HG03342 (cell line): Measurements from ENCODE around the gene SCAANT1.

Experiments
- ATAC-seq: cut with Tn5 transposase; IDR thresholded peaks from one replicate; pipeline ENCODE4 v1.9.1; 2021; ENCODE audit warnings: mild to moderate bottlenecking, moderate library complexity; ENCODE audit not compliant: unreplicated experiment

The SCAANT1 gene

GRCh38 chr3:63905731-63906620 lies 6.2 kb downstream of the SCAANT1 start:
- no peak for ATAC-seq

- ATAC-seq, result no peak
These were observed 11.7 kb downstream of the SCAANT1 start for GRCh38 chr3:63900459-63900858.

DNA sequence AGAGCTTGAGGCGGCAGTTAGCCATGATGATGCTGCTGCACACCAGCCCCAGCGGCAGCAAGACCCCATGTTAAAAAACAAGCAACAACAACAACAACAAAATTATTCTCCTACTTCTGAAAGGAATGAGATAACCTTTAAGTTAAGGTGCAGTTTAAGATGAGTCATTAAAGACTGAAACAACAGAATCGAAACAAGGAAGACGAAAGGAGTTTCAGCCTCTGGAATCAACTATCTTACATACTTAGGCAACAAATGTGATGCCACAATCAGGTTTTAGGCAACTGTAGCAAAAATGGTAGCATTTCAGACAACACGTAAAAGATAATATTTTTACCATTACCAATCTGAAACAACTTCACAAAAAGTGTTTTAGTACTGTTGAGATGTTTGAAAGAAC lies 12.2 kb downstream of the SCAANT1 start:
- no peak for ATAC-seq

DNA sequence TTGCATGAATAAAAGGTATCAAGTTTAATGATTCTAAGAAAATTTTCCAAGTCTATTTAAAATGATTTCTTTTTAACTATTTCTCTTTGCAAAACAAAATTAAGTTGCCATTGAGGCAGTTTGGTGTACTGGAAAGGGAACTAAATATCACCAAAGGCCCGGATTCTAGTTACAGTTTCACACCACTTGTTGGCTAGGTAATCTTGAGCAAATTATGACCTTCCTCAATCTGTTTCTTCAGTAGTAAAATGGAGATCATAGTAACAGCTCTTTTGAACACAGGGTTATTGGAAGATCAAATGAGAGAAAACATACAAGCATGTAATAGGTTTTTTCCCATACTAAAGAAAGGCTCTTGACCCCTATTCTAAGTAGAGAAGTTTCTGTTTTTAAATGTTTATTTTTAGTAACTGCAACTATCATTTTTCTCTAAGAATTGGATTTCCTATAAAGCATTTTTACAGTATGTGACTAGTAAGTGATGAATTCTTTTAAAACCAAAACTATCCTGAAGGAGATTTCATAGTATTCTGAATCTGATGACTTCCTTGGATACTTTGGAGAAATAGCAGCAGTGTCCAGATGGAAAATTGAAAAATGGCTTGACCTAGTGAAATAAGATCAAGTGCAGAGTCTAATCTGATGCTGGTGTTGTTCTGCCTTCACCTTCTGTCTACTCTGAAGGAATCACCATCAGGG lies 15.7 kb downstream of the SCAANT1 start:
- ATAC-seq, result peak; percentile 62

GRCh38 chr3:63895422-63896189 lies 16.6 kb downstream of the SCAANT1 start:
- ATAC-seq, result no peak

DNA sequence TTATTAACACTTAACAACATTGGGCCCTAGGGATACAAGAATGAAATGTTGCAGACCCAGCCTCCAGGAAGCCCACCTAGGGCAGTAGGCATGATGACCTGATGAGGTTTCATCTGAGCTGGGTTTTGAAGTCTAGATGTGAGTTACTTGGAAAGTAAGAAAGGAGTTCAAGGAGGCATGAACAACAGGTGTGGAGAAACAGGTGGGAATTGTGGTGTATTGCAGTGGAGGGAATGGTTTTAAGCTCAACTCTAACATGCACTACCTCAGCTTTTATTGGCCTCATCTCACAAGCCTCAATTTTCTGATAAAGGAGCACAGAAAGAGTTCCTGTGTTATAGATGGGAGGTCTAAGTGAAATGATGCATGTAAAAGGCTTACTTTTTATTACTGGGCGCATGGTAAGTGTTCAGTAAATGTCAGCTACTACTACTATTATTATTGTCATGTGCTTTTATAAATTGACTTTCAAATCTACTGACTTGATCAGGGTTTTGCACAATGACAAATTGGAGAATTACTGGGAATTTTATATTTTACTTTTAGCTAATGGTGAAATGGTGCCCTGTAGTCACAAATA lies 19.3 kb downstream of the SCAANT1 start:
- ATAC-seq, result no peak

- ATAC-seq, result no peak
These were observed 20.7 kb downstream of the SCAANT1 start for GRCh38 chr3:63891518-63891917.

DNA sequence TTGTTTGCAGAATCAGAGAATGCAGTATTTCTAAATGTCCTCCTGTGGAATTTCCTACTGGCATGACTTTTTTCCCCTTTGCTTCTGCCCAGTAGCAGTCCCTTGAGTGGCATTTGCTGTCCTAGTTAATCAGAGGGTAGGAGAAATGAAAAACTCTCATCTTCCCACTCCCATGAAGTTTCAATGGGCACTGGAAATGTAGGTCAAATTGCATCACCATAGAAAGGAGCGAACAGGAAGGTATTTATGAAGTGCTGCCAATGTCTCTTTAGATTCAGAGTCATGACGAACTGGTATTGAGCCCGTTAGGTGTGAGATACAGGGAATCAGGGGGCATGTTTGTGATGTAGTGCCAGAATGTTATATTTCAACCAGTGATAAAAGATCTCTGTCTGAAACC lies 25.3 kb downstream of the SCAANT1 start:
- no peak for ATAC-seq

DNA sequence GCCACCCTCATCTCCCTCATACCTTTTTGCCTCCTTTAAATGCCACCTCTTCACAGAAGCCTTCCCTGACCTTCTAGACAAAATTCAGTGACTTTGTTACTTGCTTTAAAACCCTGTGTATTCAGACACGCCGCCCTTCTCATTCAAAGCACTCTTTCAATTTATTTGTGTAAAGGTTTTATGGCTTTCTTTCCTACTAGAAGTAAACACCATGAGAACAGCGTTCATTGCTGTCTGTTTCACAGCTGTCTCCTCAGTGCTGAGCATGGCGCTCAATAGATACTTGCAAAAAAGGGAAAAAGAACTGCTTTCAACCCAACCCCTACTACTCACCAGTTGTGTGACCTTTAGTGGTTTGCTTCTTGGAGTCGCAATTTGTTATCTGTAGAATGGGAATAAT lies 31.5 kb downstream of the SCAANT1 start:
- ATAC-seq, result no peak

GRCh38 chr3:63878394-63879060 lies 33.7 kb downstream of the SCAANT1 start:
- no peak for ATAC-seq

DNA sequence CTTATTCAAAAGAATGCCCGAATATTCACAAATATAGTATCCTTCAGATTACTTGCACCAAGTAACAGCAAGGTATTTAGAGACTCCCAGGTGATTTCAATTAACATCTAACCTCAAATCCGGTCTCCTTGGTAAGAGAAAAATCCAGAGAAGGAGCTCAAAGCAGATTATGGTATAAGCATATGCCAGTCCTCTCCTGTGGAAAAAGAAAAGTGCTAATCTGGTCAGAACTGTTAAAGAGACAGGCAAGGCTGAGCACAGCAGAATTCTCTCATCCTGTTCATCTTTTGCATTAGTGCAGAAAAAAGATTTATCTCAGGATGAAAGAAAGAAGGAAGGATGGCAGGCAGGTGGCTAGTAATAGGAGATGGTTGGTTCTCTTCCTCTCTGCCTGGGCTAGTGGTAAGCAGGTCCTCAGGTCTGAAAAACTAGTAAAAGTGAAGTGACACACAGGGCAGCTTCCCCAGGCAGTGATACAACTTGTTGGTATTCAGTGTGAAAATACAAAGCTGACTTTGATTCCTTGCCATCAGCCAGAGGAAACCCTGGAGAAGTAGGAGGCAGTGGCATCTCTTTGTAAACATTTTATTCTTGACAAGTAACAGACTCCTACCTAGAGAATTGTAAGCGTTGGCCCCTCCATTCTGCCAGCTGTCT lies 34.3 kb downstream of the SCAANT1 start:
- no peak for ATAC-seq

GRCh38 chr3:63876260-63876659 lies 35.9 kb downstream of the SCAANT1 start:
- ATAC-seq, result no peak

GRCh38 chr3:63875510-63875909 lies 36.7 kb downstream of the SCAANT1 start:
- no peak for ATAC-seq

GRCh38 chr3:63874769-63875168 lies 37.4 kb downstream of the SCAANT1 start:
- ATAC-seq, result peak; percentile 36

DNA sequence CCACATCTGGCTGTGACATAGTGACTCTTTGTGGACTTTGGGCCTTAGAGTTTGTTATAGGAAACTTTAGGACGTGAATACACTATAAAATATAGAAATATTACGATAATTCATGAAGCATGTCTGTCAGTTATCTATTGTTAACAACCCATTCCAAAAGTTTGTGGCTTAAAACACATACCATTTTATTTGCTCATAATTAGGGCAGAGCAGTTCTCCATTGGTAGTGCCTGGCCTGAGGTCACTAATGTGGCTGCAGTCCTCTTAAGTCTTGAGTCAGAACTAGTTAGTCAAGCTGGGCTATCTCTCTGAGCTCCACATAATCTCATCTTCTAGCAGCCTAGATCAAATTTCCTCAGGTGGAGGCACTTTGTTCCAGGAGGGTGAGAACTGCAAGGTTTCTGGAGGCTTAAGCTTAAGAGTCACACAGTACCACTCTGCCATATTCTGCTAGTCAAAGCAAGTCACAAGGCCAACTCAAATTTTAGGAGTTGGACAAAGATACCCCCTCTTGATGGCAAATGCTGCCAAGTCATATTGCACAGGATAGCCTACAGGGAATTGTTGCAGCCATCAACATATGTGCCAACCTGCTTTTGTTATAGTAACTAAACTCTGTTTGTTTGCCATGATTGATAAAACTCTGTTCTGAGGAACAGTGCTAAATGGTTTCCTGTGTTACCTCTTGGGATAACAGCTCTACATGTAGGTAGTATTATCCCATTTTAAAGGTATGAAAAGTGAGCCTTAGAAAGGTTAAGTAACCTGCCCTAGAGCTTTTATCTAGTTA lies 39.9 kb downstream of the SCAANT1 start:
- ATAC-seq, result no peak

GRCh38 chr3:63870615-63871005 lies 41.6 kb downstream of the SCAANT1 start:
- ATAC-seq, result no peak

- ATAC-seq, result no peak
These were observed 42.1 kb downstream of the SCAANT1 start for GRCh38 chr3:63869940-63870614.

- no peak for ATAC-seq
These were observed 45.0 kb downstream of the SCAANT1 start for GRCh38 chr3:63867225-63867624.

- ATAC-seq, result no peak
These were observed 47.2 kb downstream of the SCAANT1 start for GRCh38 chr3:63864965-63865327.
